ENCODE data around the gene SORBS2.
"Not testable (repeated sequence)": the region's sequence is repeated elsewhere in the genome, so short reads cannot be mapped to it uniquely, and the experiment has no call there.

SORBS2 gene

DNA sequence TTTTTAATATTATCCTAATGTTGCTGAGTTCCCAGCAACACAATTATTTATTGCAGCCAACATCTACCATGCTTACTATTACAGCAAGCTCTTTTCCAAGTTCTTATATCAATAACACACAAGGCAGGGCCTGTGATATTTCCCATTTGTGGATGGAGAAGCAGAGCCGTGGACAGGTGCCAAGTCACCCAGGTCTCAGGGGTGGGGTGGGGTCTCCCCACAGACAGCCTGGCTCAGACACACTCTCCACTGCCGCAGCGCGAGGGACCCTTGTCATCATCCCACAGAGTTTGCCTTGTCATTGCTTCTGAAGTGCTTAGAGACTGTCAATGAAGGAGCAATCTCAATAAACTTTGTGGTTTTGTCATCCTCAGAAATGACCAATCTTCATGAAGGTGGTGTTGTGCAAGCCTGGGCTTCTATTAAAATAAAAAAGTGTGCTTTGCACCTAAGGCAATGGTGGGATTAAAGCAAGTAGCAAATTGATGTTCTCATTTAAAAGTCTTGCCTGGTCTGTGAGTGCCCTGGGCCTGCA, 76.1 kb downstream of the SORBS2 start:
- DNase-seq = peak; percentile 42 to 51

DNA sequence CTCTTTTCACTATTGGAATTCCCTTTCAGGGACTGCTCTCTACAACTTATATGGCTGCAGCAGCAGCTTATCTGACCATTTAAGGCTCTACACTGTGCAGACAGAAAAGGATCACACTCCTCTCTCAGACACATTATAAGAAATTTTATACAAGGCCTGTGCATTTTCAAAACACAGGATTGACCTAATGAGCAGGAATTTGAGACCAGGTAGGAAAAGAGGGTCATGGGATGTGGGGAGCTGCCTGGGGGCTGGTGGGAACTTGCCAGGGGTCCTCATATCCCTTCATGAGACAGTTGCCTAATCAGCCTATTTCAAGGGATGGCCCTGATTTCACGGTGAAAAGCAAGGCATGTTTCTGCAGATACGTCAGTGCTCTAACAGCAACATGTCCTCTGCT, 77.1 kb downstream of the SORBS2 start:
- DNase-seq = no peak

DNA sequence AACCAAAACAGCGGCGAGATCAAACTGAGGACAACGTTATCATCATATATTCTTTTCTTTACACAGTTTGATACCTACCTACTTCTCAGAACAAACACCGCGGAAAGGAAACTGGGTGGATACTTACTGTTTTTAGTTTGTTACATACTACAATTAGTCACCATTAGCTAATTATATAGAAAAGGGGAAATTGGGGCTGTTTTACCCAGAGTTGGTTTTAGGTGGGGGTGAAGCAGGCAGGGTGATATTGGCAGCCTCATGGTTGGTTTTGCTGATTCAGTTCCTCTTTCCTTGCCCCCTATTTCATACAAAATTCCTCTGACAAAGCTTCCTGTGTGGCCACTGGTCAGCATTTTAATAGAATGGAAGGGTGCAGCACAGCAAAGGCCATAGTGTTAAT, 77.8 kb downstream of the SORBS2 start:
- DNase-seq = peak; percentile 94

DNA sequence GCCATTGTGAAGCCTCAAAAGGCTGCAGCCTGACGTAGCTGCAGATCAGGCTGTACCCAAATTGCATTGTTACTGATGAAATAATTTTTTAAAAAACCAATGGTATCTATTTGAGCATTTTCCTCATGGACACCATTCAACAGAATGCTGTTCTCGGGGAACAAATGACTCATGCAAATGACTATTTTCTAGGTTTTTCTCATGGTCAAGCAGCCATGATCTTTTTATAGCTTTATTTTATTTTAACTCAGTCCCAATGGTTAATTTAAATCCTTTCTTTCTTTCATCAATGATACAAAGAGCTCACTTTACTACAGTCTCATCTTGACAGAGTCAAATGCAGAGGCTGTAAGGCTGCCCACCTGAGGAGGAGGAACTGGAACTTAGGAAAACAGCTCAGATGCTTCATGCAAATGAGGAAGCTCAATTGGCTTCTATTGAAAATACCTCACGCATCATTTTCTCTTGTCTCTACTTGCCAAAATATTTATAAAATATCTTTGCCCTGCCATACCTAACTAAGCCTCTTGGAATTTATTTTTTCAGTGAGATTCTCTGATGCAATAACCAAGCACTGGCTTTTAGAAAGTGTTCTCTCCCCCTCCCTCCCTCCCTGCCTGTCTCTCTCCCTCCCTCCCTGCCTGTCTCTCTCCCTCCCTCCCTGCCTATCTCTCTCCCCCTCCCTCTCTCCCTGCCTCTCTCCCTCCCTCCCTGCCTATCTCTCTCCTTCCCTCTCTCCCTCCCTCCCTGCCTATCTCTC, 81.0 kb downstream of the SORBS2 start:
- DNase-seq = peak in 1 of 2 experiments; percentile 1

DNA sequence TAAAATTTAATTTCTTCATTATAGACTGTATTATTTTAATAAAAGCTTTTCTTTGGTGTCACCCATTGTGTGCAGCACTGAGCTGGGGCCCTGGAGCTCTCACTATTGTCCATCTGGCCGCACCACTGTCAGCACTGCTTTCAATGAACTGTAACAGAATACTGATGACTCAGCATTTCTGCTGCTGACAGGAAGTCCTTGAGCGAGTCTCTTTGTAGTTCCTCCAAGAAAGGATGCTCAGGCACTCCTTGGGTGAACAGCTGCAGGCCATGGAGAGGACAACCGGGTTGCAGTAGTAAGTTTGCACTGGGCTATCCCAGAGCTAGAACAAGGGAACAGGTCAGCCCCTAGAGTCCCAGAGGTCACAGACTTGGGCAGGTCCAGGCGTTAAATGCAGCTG, 81.6 kb downstream of the SORBS2 start:
- peak; percentile 63 to 77 for DNase-seq

DNA sequence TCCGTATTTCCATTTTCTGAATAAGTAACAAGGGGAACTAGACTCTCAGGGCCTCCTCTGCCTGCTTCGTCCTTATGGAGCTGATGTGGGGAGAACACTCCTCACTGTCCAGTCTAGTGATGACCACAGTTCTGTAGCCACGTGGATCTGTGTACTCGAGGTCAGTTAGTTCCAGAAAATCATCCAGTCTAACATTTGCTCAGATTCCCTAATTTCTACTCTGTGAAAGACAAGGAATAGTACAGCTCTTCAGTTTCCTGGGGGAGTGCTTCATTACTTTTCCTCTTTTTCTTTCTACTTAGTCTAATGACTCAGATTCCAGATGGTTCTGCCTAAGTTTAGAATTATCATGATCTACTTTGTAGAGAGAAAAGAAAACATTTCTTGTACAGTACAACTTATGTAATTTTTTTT, 82.6 kb downstream of the SORBS2 start:
- DNase-seq = no peak

DNA sequence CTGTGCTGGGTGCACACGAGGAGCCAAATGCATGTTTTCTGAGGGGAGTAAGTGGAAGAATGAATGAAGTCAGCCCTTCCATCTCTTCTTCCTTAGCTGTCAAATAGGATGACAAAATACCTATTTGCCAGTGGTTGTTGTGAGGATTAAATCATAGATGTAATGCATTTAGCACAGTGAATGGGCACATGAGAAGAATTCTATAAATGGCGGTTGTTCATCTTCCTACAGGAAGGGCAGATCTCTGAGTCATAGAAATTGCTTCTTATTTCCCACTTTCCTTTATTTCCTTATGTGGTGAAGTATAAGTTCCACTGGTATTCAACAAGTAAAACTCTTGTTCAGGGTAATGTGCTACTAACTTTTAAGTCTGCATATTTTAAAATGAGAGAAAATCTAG, 83.1 kb downstream of the SORBS2 start:
- DNase-seq = no peak

DNA sequence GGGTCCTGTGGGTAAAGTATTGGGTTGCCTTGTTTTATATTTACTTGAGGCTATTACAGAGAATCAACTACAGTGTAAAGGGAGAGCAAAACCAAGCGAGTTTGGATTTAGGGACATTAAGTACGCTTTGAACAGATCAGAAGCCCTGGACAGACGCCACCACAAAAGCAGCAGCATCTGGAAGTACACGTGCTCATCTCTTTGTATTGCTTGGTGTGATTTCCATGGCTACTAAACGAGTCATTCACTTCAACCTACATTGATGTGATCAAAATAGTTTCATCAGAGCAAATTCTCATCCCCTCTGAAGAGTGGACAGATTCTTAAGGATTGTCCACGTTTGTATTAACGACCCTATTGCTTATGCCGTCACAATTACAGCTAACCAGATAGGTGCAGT, 85.1 kb downstream of the SORBS2 start:
- no peak for DNase-seq

DNA sequence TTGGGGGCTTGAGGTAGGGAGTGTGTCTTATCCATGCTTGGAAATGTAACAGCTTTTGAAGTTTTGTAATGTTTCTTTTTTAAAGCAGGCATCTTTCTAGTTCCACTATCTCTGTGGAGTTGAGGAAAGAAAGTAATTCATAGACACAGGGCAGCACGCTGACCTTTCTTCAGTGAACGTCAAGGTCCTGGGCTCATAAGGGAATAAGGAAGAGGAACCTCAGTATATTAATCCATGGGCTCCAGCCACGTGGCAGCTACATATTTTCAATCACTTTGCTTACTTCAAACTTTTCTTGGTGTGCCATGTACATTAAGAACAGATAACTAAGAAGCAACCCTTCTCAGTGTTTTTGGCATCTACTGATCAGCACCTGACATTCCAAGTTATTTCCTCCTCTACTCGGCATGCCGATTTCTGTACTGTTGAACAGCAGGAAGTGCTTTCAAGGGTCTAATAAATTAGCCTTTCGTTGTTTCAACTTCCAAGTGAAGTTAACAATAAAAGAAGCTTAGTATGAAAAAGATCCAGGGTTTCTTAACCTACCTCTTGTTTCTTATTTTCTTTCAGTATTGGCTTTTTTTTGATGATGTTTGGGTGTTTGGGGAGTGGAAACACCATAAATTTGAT, 88.2 kb downstream of the SORBS2 start:
- DNase-seq = no peak

DNA sequence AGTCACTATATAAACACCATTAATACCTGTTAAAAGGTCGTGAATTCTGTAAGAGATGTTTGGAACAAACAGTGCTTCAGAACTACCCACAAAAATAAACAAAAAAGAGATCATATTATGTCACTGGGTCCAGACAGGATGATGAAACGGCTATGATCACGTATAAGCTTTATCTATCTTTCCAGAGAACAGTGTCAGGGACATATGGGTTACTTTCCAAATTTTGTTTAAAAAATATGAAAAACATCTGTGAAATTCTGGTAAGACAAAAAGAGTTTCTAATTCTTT, 90.0 kb downstream of the SORBS2 start:
- no peak for DNase-seq

DNA sequence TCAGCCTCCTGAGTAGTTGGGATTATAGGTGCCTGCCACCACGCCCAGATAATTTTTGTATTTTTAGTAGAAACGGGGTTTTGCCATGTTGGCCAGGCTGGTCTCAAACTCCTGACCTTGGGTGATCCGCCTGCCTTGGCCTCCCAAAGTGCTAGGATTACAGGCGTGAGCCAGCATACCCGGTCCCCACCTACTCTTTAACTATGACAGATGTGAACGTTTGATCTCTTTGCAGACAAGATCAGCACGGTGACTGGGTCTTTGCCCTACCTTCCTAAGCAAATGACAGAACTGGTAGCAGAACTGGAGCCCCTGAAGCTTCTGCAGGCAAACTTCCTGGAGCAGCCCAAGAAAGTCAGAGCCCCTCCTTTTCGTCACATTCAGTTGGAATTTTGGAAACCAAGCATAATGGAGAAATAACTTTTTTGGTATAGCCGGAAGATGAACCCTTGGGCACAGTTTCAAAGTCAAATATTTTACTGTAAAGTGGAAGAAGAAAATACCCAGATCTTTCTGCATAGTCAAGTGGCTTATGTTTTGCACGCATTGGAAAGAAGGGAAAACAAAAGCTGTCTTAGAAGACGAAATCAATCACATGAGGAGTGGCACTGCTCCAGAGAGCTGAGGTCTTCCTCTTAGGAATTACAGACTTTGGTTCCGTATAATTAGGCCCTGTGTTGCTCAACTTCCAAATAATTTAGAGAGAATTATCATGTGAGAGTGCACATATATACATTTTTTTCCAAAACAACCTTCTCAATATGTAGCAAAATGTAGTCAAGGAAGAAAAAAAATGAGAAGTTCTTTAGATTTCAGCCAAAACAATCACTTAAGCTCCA, 90.6 kb downstream of the SORBS2 start:
- DNase-seq = no peak

DNA sequence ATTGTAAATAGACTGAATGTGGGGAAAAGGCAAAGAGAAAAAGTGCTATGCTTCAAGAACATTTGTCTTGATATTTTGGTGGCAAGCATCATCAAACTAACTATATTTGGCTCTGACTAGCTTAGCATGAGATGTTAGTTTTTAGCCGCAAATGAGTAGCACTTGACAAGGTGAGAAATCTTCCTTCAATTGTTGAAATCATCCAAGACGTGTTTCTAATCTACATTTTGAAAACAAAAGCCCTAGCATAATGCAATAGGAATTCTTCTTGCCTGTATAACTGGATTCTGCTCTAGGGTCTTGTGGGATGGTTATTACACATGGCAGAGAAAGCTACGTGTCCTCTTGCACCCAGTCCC, 92.5 kb downstream of the SORBS2 start:
- DNase-seq = no peak

DNA sequence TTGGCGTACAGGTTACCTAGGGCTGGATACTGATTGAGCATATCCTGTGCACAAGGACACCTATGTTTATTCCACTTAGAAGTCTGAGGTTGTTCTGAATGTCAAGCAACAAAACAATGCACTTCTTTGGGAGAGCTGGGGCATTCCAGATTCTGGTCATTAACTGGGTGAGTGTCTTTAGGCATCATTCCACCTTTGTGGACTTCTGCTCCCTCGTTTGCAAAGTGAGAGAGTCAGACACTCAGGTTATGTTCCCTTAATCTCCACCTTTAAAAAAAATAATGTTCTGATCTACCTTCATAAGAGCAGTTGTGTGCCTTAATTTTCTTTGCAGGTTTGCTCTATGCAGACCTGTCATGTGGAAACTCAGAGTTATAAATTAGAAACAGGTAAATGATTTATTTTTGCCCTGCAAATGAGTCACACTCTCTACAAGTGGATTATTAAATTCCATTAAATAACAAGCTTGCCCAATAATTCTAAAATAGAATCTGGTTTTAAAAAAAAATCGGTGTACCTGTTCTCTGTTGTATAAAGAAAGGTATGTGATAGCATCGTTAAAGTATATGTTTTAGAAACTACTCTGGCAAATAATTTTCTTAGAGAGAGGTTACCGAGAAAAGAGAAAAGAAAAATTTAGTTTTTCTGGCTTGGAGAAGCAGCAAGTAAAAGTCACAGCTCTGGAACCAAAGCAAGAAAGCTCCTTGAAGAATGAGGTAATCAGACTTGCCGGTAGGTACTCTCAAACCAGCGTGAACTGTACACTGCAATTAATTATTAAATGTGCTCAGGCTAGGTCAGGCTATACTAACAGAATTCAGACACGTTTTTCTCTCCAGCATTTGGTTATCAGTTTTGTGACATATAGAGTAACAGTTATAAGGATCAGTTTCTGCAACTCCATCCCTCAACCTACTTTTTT, 93.2 kb downstream of the SORBS2 start:
- DNase-seq = no peak

DNA sequence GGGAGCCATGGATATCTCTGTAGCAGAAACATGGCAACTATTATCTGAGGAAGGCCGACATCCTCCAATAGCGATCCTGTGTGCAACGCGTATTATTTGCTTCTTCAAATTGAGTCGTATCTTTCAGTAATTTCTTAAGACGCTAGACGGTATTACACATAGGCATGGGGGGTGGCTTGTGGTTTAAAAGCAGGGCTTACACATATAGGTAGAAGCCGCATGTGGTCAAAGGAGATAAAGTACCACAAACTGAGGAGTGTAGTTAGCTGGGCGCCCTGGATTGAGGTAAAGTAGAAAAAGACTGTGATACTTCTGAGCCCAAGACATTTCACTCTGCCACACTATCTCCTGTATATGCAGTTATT, 94.6 kb downstream of the SORBS2 start:
- no peak for DNase-seq

DNA sequence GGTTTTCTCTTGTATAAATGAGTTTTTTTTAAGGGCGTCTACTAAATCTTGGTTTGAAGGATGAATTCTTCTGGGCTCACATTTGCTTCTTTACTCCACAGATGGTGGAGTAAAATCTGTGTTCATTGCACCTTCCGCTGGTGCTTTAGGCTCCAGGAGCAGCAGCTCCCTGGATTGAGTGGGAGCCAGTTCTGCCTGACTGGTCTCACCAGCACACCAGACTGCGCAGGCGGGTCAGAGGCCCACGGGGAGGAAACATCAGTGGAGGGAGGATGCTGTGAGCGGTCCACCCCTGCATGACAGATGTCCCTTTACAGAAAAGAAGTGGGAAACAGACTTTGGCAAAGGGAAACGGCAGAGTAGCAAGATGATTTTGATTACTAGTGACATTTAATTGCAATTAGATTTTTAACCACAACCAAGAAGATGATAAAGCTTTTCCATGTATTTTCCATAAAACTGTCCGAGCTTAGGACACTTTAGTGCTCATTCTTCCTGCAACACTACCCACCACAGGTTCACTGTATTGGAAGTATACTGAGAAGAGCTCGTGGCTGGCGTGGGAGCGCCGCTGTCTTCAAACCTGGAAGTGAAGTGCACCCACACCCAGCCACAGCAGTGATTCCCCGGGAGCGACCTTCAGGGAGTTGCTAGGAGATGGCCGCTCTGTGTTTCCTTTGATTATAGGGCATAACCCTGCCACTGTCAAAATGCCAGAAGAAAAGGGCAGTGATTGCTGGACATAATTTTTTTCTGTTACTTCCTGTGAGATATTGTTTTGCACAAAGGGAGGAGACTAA, 95.2 kb downstream of the SORBS2 start:
- DNase-seq = no peak

DNA sequence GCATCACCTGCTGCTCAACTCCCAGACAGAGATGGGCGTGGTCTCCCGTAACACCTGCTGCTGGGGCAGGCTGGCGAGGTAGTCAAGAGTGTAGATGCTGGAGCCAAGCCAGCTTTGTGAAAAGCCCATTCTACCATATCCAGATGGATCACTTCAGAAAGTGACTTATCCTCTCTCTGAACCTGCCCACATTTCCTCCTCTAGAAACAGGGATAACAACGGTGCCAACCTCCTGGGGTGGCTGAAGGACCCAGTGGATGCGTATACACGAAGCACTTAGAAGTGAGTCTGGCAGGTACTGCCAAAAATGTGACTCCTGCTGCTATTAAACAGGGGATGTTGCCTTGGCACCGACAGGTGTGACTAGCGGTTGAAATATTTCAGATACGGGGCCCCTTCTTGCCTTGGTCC, 95.8 kb downstream of the SORBS2 start:
- DNase-seq = no peak

DNA sequence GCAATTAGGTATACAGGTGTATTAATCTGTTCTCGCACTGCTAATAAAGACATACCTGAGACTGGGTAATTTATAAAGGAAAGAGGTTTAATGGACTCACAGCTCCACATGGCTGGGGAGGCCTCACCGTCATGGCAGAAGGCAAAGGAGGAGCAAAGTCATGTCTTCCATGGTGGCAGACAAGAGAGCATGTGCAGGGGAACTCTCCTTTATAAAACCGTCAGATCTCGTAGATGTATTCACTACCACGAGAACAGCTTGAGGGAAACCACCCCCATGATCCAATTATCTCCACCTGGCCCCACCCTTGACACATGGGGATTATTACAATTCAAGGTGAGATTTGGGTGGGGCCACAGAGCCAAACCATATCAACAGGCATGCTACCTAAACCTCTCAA, 97.5 kb downstream of the SORBS2 start:
- not testable (repeated sequence) for DNase-seq

DNA sequence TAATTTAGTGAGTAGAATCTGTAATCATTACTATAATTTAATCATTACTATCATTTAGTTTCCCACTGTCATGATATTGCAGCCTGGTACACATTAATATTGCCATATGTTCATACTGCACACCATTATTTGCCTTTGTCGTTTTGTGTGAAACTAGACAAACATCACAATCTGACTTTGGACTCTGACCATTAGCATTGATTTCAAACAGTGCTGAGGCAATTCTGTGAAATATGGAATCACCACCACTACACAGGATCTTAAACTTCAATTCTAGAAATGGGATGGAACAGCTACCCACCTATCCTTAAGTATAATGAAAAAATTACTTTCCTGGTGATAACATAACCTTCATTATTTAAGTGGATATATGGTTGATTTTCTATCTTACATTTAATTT, 98.3 kb downstream of the SORBS2 start:
- no peak for DNase-seq

DNA sequence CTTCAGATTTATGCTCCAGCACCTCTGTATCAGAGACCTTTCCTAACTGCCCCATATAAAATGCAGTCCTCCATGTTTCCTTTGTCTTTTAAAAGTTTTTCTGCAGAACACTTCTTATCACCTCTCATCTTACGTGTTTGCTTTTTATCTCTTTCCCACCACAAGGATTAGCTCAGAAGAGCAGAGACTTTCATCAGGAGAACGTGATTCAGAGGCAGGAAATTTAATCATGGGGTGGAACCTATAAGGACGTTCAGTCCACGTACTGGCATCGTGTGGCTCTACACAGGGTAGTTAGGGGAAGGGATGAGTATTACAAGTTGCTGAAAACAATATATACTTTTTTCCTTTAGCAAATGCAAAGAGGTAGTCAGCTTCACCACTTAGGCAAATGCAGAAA, 98.7 kb downstream of the SORBS2 start:
- DNase-seq = no peak

DNA sequence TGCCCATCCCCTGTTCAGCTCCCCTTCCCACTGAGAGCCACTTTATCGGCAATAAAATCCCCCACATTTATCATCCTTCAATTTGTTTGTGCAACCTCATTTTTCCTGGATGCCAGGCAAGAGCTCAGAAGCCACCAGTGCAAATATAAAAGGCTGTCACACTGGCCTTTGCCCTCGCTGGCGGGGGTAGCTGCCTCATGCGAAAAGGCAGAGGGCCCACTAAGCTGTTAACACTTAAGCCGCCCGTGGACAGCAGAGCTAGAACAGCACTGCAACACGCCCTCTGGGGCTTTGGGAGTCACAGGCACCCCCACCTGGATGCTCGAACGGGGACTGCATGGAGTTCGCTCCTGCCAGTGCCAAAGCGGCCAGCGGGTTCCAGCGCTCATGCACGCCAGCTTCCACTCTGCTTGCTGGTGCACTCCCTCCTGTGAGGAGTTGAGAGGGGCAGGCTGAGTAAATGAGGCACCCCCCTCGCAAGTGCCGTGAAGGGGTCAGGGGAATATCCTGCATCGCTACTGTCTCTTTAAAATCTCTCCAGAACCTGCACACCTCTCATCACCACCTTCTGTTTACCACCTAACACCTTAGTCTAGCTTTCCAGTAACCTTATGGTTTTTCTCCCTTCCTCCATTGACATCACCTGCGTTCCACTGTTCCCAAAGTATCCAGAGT, 99.5 kb downstream of the SORBS2 start:
- no peak for DNase-seq

DNA sequence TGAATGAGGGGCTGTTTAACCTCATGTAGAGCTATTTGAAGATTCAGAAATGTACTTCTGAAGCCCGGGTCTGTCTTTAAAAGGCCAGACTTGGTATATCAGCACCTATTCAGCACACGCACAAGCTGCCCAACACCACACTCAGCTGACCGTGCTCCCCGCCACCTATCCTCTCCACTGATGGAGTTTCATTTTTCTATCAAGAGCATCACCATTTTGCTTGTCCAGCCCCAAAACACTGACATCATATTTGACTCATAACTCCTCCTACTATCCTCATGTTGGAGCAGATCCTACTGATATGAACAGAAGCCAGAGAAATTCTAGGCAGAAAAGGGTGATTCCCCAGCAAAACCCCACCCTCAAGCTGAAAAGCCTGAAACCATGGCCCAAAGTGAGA, 100.3 kb downstream of the SORBS2 start:
- no peak for DNase-seq

All from AML-193 (cell line).